Measurements from ENCODE around the gene PTPRH.
A peak's percentile ranks its signal among the peaks of the same experiment; 100 is the strongest.

Gene PTPRH

GRCh38 chr19:55208880-55209692 lies at the start of gene PTPRH:
Gene PTPRH (minus strand): TSS chr19:55209501. CDS start chr19:55209433, 68 bp downstream.
- DNase-seq (ENCODE audit: low read depth in 2 of 2): no peak

- DNase-seq (ENCODE audit: low read depth in 2 of 2): no peak
Observed at GRCh38 chr19:55258476-55258827, 49.2 kb upstream of the PTPRH start.

GRCh38 chr19:55257461-55258420 lies 48.4 kb upstream of the PTPRH start:
- no peak for DNase-seq (ENCODE audit: low read depth in 2 of 2)

GRCh38 chr19:55256562-55257460 lies 47.5 kb upstream of the PTPRH start:
- DNase-seq (ENCODE audit: low read depth in 2 of 2): no peak

GRCh38 chr19:55255618-55256423 lies 46.5 kb upstream of the PTPRH start:
- DNase-seq (ENCODE audit: low read depth in 2 of 2): peak in 1 of 2 donors; percentile 26

GRCh38 chr19:55254625-55254977 lies 45.3 kb upstream of the PTPRH start:
- DNase-seq (ENCODE audit: low read depth in 2 of 2): no peak

- DNase-seq (ENCODE audit: low read depth in 2 of 2): peak in 1 of 2 donors; percentile 32
Observed at GRCh38 chr19:55253842-55254624, 44.7 kb upstream of the PTPRH start.

- no peak for DNase-seq (ENCODE audit: low read depth in 2 of 2)
Observed at GRCh38 chr19:55252760-55253663, 43.7 kb upstream of the PTPRH start.

GRCh38 chr19:55251341-55252081 lies 42.2 kb upstream of the PTPRH start:
- peak in 1 of 2 donors; percentile 34 for DNase-seq (ENCODE audit: low read depth in 2 of 2)

- no peak for DNase-seq (ENCODE audit: low read depth in 2 of 2)
Observed at GRCh38 chr19:55250262-55251036, 41.1 kb upstream of the PTPRH start.

GRCh38 chr19:55249841-55250240 lies 40.5 kb upstream of the PTPRH start:
- DNase-seq (ENCODE audit: low read depth in 2 of 2): no peak

GRCh38 chr19:55248704-55249103 lies 39.4 kb upstream of the PTPRH start:
- no peak for DNase-seq (ENCODE audit: low read depth in 2 of 2)

GRCh38 chr19:55248166-55248675 lies 38.9 kb upstream of the PTPRH start:
- no peak for DNase-seq (ENCODE audit: low read depth in 2 of 2)

GRCh38 chr19:55247621-55248099 lies 38.4 kb upstream of the PTPRH start:
- no peak for DNase-seq (ENCODE audit: low read depth in 2 of 2)

GRCh38 chr19:55246462-55247451 lies 37.5 kb upstream of the PTPRH start:
- DNase-seq (ENCODE audit: low read depth in 2 of 2): no peak

Data from stimulated activated CD8-positive, alpha-beta memory T cell treated with anti-CD3 and anti-CD28 coated beads, Interleukin-15, amount 100 ng/mL, for 4 hours (primary cell).